Measurements from ENCODE around the gene DNM3. TPM values are rescaled to one million over a fixed set of nuclear protein-coding genes. Genes with fewer than 3 reads are reported as not detected.
A peak's percentile ranks its signal among the peaks of the same experiment; 100 is the strongest.

DNM3 gene
- total and polyA plus RNA-seq, 2 donors (not counting 1 experiment from before 2014, with no cell fraction given), result 1.0 to 1.3 TPM

DNA sequence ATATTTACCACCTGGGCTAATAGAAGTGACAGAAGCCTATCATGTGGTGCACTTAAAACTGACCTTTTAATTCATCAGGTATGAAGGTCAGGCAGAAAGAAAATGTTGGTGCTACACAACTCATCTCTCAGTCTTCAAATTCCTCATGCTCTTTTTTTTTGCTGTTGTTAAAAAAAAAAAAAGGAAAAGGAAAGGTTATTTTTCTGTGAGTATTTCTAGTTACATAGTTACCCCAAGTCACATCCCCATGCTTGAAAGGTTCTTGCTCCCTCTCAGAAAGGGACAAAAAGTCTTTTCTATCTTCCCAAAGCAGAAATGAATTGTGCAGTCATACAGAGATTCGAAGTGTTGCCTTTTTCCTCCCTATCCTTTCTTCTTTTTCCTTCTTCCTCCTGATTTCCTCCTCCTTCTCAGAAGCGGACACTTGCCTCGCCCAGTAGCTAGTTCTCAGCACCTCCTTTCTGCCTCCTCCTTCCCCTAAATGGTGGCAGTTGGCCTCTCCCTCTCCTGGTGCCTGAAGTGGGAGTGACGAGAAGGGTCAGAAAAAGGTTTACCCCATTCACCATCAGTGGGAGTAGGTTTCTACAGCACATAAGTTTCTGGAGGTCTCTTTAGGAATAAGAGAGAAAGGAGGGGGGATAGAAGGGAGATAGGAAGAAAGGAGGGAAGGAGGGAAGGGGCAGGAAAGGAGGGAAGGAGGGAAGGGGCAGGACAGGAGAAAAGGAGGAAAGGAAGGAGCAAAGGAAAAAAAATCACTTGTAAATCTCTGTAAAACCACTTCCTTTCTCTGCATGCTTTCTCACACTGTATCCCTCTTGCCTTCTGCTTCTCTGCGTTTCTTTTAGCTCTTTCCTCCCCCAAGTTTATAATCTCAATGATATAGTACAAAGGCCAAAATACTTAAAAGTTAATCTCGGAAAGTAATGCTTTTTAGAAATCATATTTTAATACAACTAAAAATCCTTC lies 558.7 kb downstream of the DNM3 start:
- H3K9me3 ChIP-seq (ENCODE audit: control extremely low read depth in 1 of 3, control insufficient read depth in 2 of 3, insufficient read depth in 1 of 3, low read length in 2 of 3), result no peaks in the 10 kb centered on the region
- H3K36me3 ChIP-seq (replicated peaks in 1 of 2; ENCODE audit: control extremely low read depth in 1 of 2, control insufficient read depth in 1 of 2, extremely low read depth in 1 of 2, insufficient read depth in 2 of 2, low read length in 1 of 2), result no peaks in the 10 kb centered on the region
- intact Hi-C loops (cut with micrococcal nuclease), result loop anchor here (1.0 kb wide), 6 partner anchors 44 to 599 kb away; partner anchors contain the start of gene PIGC
- H3K27ac ChIP-seq (ENCODE audit: low read length in 2 of 2), result peak overlapping the region in 1 of 2 donors; percentile 49
- peak overlapping the region; percentile 59 for H3K4me2 ChIP-seq (replicated peaks; ENCODE audit: low read depth, low read length, poor library complexity, severe bottlenecking)
- H3K9ac ChIP-seq (ENCODE audit: low read length), result no peak overlapping the region
- ChIA-PET POLR2A (interaction anchor here (1.0 to 2.7 kb wide), 3 partner anchors 10 to 213 kb away, joined by 3 to 10 read pairs (median 3); no protein-coding TSS in a partner anchor), CTCF (interaction anchor here (0.7 to 12.3 kb wide), 57 partner anchors 8 to 598 kb away, joined by 3 to 152 read pairs (median 4); partner anchors contain the start of gene PIGC)
- no peak for DNase-seq
- peaks cover 34 to 39% of the 10 kb centered on the region in 2 donors for H3K4me1 ChIP-seq (ENCODE audit: control insufficient read depth in 2 of 2, insufficient read depth in 2 of 2, low read length in 2 of 2)
- TF ChIP-seq EZH2 (IDR thresholded peaks at IDR 0.05; ENCODE audit: borderline replicate concordance, insufficient read depth, low read depth, low read length, poor library complexity, severe bottlenecking), result no peak
- peak; percentile 61 for TF ChIP-seq CTCF (IDR thresholded peaks at IDR 0.05)
- no peak overlapping the region for H3K4me3 ChIP-seq (ENCODE audit: control extremely low read depth in 1 of 5, extremely low read depth in 1 of 5, insufficient read depth in 1 of 5, low read depth in 2 of 5, low read length in 4 of 5)
- Mint-ChIP-seq H3K27me3 (no peaks in the 10 kb centered on the region), H3K4me1 (peaks cover 47% of the 10 kb centered on the region), H3K27ac (peak overlapping the region; percentile 94), H3K4me3 (no peak overlapping the region), H3K9me3 (ENCODE audit: insufficient read depth) (no peaks in the 10 kb centered on the region)
- H3K27me3 ChIP-seq (replicated peaks in 1 of 4; ENCODE audit: control extremely low read depth in 1 of 4, control insufficient read depth in 3 of 4, insufficient read depth in 4 of 4, low read length in 3 of 4), result no peaks in the 10 kb centered on the region
- whole genome bisulfite sequencing (ENCODE audit: insufficient coverage), result 100% methylated on average over 3 of the region's 6 CpGs
- no peak for ATAC-seq (ENCODE audit: low read depth)
- no peaks in the 10 kb centered on the region for H4K20me1 ChIP-seq (ENCODE audit: control insufficient read depth, insufficient read depth, low read length, poor library complexity, severe bottlenecking)
- H3K79me2 ChIP-seq (ENCODE audit: control insufficient read depth, insufficient read depth, low read length), result peaks cover 4% of the 10 kb centered on the region
- peak overlapping the region; percentile 53 for H2AFZ ChIP-seq (ENCODE audit: insufficient read depth, low read depth, low read length, poor library complexity, severe bottlenecking)
